Cardiac fibroblast (primary cell): ENCODE measurements around the gene ENTR1.

Experiments
- DNase-seq, 2 donors: peaks; one replicate each; pipeline versions ENCODE4 v3.0.0 to v3.0.0-alpha.2; 2010; ENCODE audit warnings: low read depth in 2 of 2
- H3K4me3 ChIP-seq, 2 donors: replicated peaks in 1 of 2; 1 replicate in 1 of 2; 2 replicates in 1 of 2; pipeline ENCODE4 v1.5.1; 2011; ENCODE audit warnings: low read depth in 2 of 2, low read length in 2 of 2, mild to moderate bottlenecking in 2 of 2, moderate library complexity in 1 of 2
- CTCF ChIP-seq: IDR thresholded peaks from one replicate; pipeline ENCODE4 v1.5.1; 2011; ENCODE audit warnings: low read depth, mild to moderate bottlenecking, low read length, inconsistent platforms

Gene ENTR1

GRCh38 chr9:136400038-136400834 is 10.2 kb downstream of the ENTR1 start, which contains the start of gene SNAPC4:
SNAPC4 (minus strand) TSS chr9:136400170; CDS start chr9:136398428, 1,742 bp downstream.
- DNase-seq: peak; percentile 81 to 89
- TF ChIP-seq CTCF: peak; percentile 34
- H3K4me3 ChIP-seq: peak within 1 kb of the TSS; percentile 67 to 72

- DNase-seq: peak; percentile 23 to 24
- H3K4me3 ChIP-seq: peak overlapping the region; percentile 67 to 72
- no peak for TF ChIP-seq CTCF
These were observed 11.0 kb downstream of the ENTR1 start for GRCh38 chr9:136399176-136400037.

- H3K4me3 ChIP-seq: no peak overlapping the region
- DNase-seq: no peak
- TF ChIP-seq CTCF: no peak
These were observed 12.1 kb downstream of the ENTR1 start for GRCh38 chr9:136398286-136398685.

- TF ChIP-seq CTCF: no peak
- DNase-seq: no peak
- H3K4me3 ChIP-seq: no peak overlapping the region
These were observed 12.8 kb downstream of the ENTR1 start for GRCh38 chr9:136397643-136398042.

- TF ChIP-seq CTCF: no peak
- H3K4me3 ChIP-seq: no peak overlapping the region
- no peak for DNase-seq
These were observed 14.2 kb downstream of the ENTR1 start for GRCh38 chr9:136396219-136396515.

- no peak for DNase-seq
- TF ChIP-seq CTCF: no peak
- no peak overlapping the region for H3K4me3 ChIP-seq
These were observed 14.8 kb downstream of the ENTR1 start for GRCh38 chr9:136395345-136396218.
